ENCODE measurements around the gene EFNA4.

Gene EFNA4

DNA sequence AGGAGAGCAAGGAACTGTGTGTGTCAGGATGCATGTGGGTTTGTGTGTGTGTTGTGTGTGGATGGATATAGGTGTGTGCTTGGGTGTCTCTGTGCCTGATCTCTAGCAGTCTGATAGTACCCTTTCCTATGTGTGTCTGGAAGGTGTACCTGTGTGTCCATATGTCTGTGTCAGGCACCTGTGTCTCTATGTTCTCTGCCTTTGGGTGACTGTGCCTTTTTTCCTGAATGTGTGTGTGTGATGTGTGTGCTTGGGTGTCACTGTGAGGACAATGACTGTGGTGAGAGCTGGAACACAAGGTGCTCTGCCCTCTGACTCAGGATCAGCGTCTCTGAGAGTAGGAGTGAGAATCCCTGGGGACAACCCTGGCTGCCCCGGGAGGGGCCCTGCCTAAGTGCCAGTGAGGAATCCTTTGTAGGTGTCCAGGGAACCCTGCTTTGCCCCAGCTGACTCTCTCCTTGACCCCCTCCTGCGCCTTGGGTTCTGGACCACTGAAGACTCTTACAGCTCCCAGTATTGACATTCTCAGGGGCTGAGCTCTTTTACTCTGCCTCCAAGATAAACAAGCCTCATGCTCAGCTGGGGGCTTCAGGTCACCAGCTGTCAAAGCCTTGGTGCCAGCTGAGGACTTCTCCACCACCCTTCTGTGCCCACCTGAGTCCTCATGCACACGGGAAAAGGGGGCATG, 14.4 kb downstream of the EFNA4 start:
- H3K4me3 ChIP-seq (ENCODE audit: low read depth, low read length), result no peak overlapping the region
- no peak for DNase-seq (ENCODE audit: low read depth)
- TF ChIP-seq, protein P1, sequence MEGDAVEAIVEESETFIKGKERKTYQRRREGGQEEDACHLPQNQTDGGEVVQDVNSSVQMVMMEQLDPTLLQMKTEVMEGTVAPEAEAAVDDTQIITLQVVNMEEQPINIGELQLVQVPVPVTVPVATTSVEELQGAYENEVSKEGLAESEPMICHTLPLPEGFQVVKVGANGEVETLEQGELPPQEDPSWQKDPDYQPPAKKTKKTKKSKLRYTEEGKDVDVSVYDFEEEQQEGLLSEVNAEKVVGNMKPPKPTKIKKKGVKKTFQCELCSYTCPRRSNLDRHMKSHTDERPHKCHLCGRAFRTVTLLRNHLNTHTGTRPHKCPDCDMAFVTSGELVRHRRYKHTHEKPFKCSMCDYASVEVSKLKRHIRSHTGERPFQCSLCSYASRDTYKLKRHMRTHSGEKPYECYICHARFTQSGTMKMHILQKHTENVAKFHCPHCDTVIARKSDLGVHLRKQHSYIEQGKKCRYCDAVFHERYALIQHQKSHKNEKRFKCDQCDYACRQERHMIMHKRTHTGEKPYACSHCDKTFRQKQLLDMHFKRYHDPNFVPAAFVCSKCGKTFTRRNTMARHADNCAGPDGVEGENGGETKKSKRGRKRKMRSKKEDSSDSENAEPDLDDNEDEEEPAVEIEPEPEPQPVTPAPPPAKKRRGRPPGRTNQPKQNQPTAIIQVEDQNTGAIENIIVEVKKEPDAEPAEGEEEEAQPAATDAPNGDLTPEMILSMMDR (IDR thresholded peaks at IDR 0.05; ENCODE audit: low read depth, low read length, missing control alignments), result no peak
- in situ Hi-C loops (cut with HindIII; ENCODE audit: low sequenced_read_pairs), result no loop called here

DNA sequence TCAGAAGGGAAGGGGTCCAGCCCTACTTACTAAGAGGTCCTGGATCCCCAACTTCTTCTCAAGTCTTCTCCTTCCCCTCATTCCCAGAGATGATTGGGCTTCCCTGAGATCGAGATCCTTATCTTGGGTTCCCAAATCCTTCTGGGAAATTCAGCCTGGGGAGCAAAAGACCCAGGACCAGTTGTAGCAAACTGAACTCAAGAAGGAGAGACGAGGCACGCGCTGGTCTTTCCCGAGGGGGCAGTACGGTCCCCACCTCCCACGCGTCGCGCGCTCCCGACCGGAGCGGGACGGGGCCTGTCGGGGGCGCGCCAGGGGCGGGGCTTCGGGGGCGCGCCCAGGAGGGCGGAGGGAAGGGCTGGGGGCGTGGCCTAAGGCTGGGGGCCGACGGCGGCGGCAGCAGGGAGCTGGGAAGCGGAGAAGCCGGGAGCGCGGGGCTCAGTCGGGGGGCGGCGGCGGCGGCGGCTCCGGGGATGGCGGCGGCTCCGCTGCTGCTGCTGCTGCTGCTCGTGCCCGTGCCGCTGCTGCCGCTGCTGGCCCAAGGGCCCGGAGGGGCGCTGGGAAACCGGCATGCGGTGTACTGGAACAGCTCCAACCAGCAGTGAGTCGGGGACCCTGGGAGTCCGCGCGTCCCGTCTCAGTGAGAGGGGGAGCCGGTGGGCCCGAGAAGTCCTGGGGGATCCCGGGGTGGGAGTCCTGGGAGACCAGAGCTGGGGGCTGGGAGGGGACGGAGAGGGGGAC, 15.1 kb downstream of the EFNA4 start, which contains the start of gene EFNA3:
EFNA3 (plus strand) TSS at position 369 of the 741 bp plus-strand sequence; CDS start at position 474, 105 bp downstream.
- TF ChIP-seq, protein P1 (IDR thresholded peaks at IDR 0.05; ENCODE audit: low read depth, low read length, missing control alignments), result no peak
- H3K4me3 ChIP-seq (ENCODE audit: low read depth, low read length), result peak within 1 kb of the TSS; percentile 21
- in situ Hi-C loops (cut with HindIII; ENCODE audit: low sequenced_read_pairs), result no loop called here
- DNase-seq (ENCODE audit: low read depth), result no peak

DNA sequence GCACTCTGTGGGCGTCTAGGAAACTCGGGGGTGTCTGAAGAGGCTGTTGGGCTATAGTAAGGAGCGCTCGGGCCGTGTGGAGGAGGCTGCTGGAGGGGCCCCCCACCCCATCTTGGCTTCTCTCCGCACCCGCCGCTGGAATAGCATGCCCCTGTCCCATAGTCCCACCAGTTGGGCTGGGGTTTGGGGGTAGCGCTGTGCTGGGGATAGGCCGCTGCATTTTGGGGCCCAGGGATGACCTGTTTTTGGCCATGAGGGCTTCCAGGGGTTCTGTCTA, 15.6 kb downstream of the EFNA4 start:
- H3K4me3 ChIP-seq (ENCODE audit: low read depth, low read length), result peak overlapping the region; percentile 21

DNA sequence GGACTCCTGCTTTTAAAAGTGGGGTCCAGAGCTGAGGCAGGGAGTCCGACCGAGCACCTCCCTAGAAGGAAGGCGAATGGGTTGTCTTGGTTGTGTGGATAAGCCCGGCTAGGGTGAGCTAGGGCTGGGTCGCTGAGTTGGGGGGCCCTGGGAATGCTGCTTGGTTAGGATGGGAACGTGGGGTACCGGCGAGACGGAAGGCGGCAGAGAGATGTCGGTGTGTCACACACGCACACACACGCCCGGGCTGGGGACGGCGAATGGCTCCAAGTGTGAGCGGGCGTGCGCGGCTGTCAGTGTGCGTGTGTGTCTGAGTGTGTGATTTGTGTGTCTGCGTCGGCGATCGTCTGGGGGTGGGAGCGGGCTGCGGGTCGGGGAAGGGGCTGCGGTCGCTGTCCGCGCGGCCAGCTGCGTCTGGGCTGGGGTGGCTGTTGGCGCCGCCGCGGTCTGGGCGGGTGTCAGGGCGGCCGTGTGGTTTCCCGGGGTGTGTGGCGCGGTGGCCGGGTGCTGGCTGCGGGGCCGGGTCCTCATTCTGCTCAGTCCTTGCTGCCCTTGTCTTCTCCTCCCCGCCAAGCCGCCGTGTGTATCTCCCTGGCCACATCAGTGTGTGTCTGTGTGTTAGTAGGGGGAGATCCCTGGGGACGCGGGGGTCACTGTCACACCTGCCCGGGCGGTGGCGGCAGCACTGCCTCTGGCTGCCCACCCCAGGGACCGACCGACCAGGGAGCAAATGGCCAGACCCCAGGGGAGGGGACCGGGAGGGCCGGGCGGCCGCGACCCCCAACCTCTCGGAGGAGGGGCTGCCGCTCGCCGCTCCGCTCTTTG, 16.2 kb downstream of the EFNA4 start:
- H3K4me3 ChIP-seq (ENCODE audit: low read depth, low read length), result no peak overlapping the region
- DNase-seq (ENCODE audit: low read depth), result no peak
- in situ Hi-C loops (cut with HindIII; ENCODE audit: low sequenced_read_pairs), result no loop called here
- TF ChIP-seq, protein P1 (IDR thresholded peaks at IDR 0.05; ENCODE audit: low read depth, low read length, missing control alignments), result no peak

More for the DNA sequence above, 15.6 kb downstream of the EFNA4 start:
- TF ChIP-seq, protein P1 (IDR thresholded peaks at IDR 0.05; ENCODE audit: low read depth, low read length, missing control alignments), result no peak
- DNase-seq (ENCODE audit: low read depth), result no peak
- in situ Hi-C loops (cut with HindIII; ENCODE audit: low sequenced_read_pairs), result no loop called here

DNA sequence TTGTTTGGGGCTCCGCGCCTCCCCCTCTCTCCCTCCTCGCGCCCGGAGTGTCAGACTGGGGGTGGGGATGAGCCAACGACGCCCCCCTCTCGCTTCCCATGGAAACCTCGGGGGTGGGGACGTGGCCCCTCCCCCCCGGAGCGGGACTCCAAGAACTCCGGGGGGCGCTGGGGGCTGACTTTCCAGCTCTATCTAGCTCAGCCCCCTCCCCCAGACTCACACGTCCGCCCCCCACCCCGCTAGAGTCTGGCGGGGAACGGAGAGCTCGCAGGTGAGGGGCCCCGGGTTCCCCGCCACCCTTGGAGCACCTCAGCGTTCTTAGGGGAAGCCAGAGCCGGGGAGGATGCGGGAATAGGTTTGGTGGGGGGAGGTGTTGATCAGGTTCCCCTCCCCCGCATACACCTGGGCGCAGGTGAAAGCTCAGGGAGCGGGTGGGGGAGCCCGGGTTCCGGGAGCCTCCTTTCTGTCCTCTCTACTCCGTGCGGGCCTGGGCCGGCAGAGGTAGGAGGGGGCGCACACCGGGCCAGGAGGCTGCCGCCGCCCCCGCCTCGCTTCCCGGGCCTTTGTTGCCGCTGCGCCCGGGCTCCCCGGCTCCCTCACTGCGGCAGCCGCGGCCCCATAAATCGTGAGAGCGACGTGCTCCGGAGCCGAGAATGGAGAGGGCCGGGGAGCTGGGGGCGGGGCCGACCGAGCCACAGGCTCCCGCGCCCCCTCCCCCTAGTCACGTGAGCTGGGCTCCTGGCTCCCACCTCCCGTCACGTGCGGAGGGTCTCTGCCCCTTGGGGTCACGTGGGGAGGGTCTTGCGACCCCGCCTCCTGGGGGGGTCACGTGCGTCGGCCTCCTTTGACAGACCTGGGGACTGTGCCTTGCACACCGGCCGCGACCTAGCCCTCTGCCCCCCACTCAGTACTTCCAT, 17.0 kb downstream of the EFNA4 start:
- H3K4me3 ChIP-seq (ENCODE audit: low read depth, low read length), result no peak overlapping the region
- TF ChIP-seq, protein P1 (IDR thresholded peaks at IDR 0.05; ENCODE audit: low read depth, low read length, missing control alignments), result no peak
- no peak for DNase-seq (ENCODE audit: low read depth)
- in situ Hi-C loops (cut with HindIII; ENCODE audit: low sequenced_read_pairs), result no loop called here

Data from astrocyte of the cerebellum (primary cell).